CD4-positive, alpha-beta T cell treated with Interleukin-4 for 1 hour (primary cell): ENCODE data around the gene PLXNB2.

Source experiments
- DNase-seq, 2 donors: peaks; one replicate each; pipeline ENCODE4 v3.0.0-alpha.2; 2020 to 2022

The PLXNB2 gene

GRCh38 chr22:50225200-50225969 is 82.1 kb downstream of the PLXNB2 start:
- DNase-seq: no peak
